CD4-positive, alpha-beta T cell treated with Interleukin-1 beta for 1 hour (primary cell): Measurements from ENCODE around the gene UBR7.

Experiments
- DNase-seq, 2 donors: peaks; one replicate each; pipeline ENCODE4 v3.0.0-alpha.2; 2020 to 2022

Gene UBR7

GRCh38 chr14:93266127-93266526, 59.1 kb downstream of the UBR7 start:
- DNase-seq, result no peak

- no peak for DNase-seq
Observed at GRCh38 chr14:93267149-93267711, 60.2 kb downstream of the UBR7 start.

GRCh38 chr14:93268406-93268805, 61.4 kb downstream of the UBR7 start:
- no peak for DNase-seq

- no peak for DNase-seq
Observed at GRCh38 chr14:93269341-93270068, 62.4 kb downstream of the UBR7 start.

- DNase-seq, result no peak
Observed at GRCh38 chr14:93271111-93271510, 64.1 kb downstream of the UBR7 start.

- DNase-seq, result no peak
Observed at GRCh38 chr14:93274055-93274806, 67.2 kb downstream of the UBR7 start.

GRCh38 chr14:93276031-93276716, 69.1 kb downstream of the UBR7 start:
- DNase-seq, result no peak
